K562 (cell line): ENCODE data around the gene KATNB1. TPM values are rescaled to one million over a fixed set of nuclear protein-coding genes. Genes with fewer than 3 reads are reported as not detected.

Experiments used
- ATAC-seq: fragments of 200-7000 bp; cut with Tn5 transposase; 3 replicates; pipeline ENCODE4 v1.9.1; 2020; ENCODE audit warnings: moderate library complexity
- BruUV-seq: library from RNA; stranded (reverse); fragments of 400-500 nt; replicated peaks from 2 replicates; lab custom pipeline; 2021; lab: Mats Ljungman, UMichigan
- CTCF ChIA-PET: fragments of 300-600 bp; formaldehyde crosslinking; extraction: SDS; loops from one replicate; lab custom pipeline; 2021; ENCODE audit warnings: low intra/inter-chr PET ratio; lab: Yijun Ruan, JAX
- POLR2A ChIA-PET: fragments of 300-600, 350-650 bp; sonication (Branson Sonifier 250); formaldehyde crosslinking; extraction: SDS; loops from one replicate; lab custom pipeline; 2021; ENCODE audit warnings: antibody characterized with exemption, inconsistent platforms; lab: Yijun Ruan, JAX
- DNase-seq, 4 experiments: peaks; one replicate each; pipeline versions ENCODE4 v3.0.0 to v3.0.0-alpha.2; 2011 to 2018; ENCODE audit warnings: low spot score in 3 of 4, mixed read lengths in 3 of 4; ENCODE audit errors: extremely low read depth in 1 of 4
- FAIRE-seq: peaks from 2 replicates; lab custom pipeline; 2011; peaks lifted over from hg19 to GRCh38; lab: Jason Lieb, UNC
- H2AFZ ChIP-seq: 2 replicates; pipeline ENCODE4 v1.6.0; 2011; ENCODE audit warnings: low read depth, low read length, control low read depth, inconsistent platforms
- H3K27ac ChIP-seq: fragments of 200-600 bp; 3 replicates; pipeline ENCODE4 v1.8.0; 2011; ENCODE audit warnings: low read depth, mild to moderate bottlenecking, control low read depth, inconsistent platforms, low read length, moderate library complexity, mixed read lengths; ENCODE audit errors: extremely low read depth
- H3K27me3 ChIP-seq, 2 experiments: fragments of 300-600 bp in 1 of 2; 2 replicates in 1 of 2; 3 replicates in 1 of 2; pipeline versions ENCODE4 v1.6.0 to v1.8.0; 2011; ENCODE audit warnings: inconsistent platforms in 2 of 2, low read length in 2 of 2, mild to moderate bottlenecking in 1 of 2, mixed read lengths in 1 of 2, moderate library complexity in 1 of 2; ENCODE audit not compliant: control insufficient read depth in 2 of 2, insufficient read depth in 2 of 2
- H3K36me3 ChIP-seq: fragments of 300-600 bp; 3 replicates; pipeline ENCODE4 v1.8.0; 2011; ENCODE audit warnings: mild to moderate bottlenecking, low read length, inconsistent platforms; ENCODE audit not compliant: control insufficient read depth, insufficient read depth
- H3K4me1 ChIP-seq, 2 experiments: fragments of 200-600 bp in 1 of 2; replicated peaks in 1 of 2; 2 replicates in 1 of 2; 3 replicates in 1 of 2; pipeline versions ENCODE4 v1.5.1 to v1.8.0; 2011; ENCODE audit warnings: inconsistent platforms in 2 of 2, low read length in 2 of 2, mild to moderate bottlenecking in 1 of 2, mixed read lengths in 1 of 2, moderate library complexity in 1 of 2; ENCODE audit not compliant: control insufficient read depth in 2 of 2, insufficient read depth in 2 of 2
- H3K4me2 ChIP-seq: 2 replicates; pipeline ENCODE4 v1.6.1; 2011; ENCODE audit warnings: low read length, control low read depth, inconsistent platforms, mixed read lengths; ENCODE audit not compliant: insufficient read depth
- H3K4me3 ChIP-seq: fragments of 200-600 bp; sonication (generic), shearing (Covaris generic); 2 replicates; pipeline ENCODE4 v1.5.1; 2016; ENCODE audit warnings: control low read depth, inconsistent platforms
- H3K79me2 ChIP-seq: fragments of 200-600 bp; 3 replicates; pipeline ENCODE4 v1.8.0; 2011; ENCODE audit warnings: low read length, inconsistent platforms; ENCODE audit not compliant: control insufficient read depth, insufficient read depth
- H3K9ac ChIP-seq, 2 experiments: 2 replicates each; pipeline versions ENCODE4 v1.6.0 to v1.6.1; 2011; ENCODE audit warnings: low read depth in 2 of 2, low read length in 2 of 2, control low read depth in 1 of 2, inconsistent platforms in 1 of 2, mild to moderate bottlenecking in 1 of 2, mixed read lengths in 1 of 2; ENCODE audit not compliant: insufficient read depth in 1 of 2
- H3K9me1 ChIP-seq: one replicate; pipeline ENCODE4 v1.6.0; 2011; ENCODE audit warnings: inconsistent platforms, mild to moderate bottlenecking, low read length, moderate library complexity; ENCODE audit not compliant: control insufficient read depth, insufficient read depth
- H3K9me3 ChIP-seq: replicated peaks from 2 replicates; pipeline ENCODE4 v1.5.1; 2011; ENCODE audit warnings: low read depth, low read length, inconsistent platforms; ENCODE audit not compliant: control insufficient read depth, insufficient read depth
- H4K20me1 ChIP-seq: replicated peaks from 2 replicates; pipeline ENCODE4 v1.6.1; 2011; ENCODE audit warnings: low read length, inconsistent platforms, mixed read lengths; ENCODE audit not compliant: control insufficient read depth, insufficient read depth
- NCOA1 ChIP-seq: fragments of 450-650 bp; IDR thresholded peaks from 2 replicates; pipeline ENCODE4 v1.6.1; 2016; ENCODE audit warnings: low read depth
- POLR2G ChIP-seq: fragments of 200-400 bp; formaldehyde crosslinking; IDR thresholded peaks from 2 replicates; pipeline ENCODE4 v1.6.1; 2017; ENCODE audit warnings: low read depth, mild to moderate bottlenecking, antibody characterized with exemption, low read length, moderate library complexity
- whole genome bisulfite sequencing: fragments of 100-300 bp; shearing (Covaris generic); methylation state at CpG from one replicate; pipeline ENCODE4 v1.1.6; 2016; ENCODE audit warnings: low coverage, mixed read lengths; ENCODE audit not compliant: insufficient coverage; ENCODE audit errors: missing lambda C conversion rate; 5-methylcytosine and 5-hydroxymethylcytosine counted together
- in situ Hi-C: fragments of 300-500 bp; cut with MboI; formaldehyde crosslinking; loops from 4 replicates; pipeline ENCODE4 v1.15.0; 2018; ENCODE audit warnings: inconsistent platforms, mixed read lengths
- intact Hi-C: fragments of 100-400 bp; cut with micrococcal nuclease; formaldehyde crosslinking; loops from 2 replicates; pipeline ENCODE4 v1.14.2; 2022
- polyA plus RNA-seq, 8 experiments: library from polyadenylated mRNA; depleted of rRNA in 4 of 8; stranded (reverse) in 5 of 8; unstranded in 3 of 8; fragments of >200 nt; fragmentation: Nextera tagmentation in 2 of 8; fragmentation: Illumina TruSeq in 1 of 8; extraction: Ambion mirVana in 2 of 8; extraction: Trizol in 1 of 8; gene quantifications; 2 replicates each; pipeline versions ENCODE4 v1.2.1 to v1.2.3, GENCODE V29; 2011 to 2014; ENCODE audit warnings: inconsistent platforms in 1 of 8, missing spikeins in 1 of 8
- total RNA-seq, 7 experiments: library from RNA; depleted of rRNA in 6 of 7; stranded (reverse); fragments of >200 nt in 6 of 7; fragmentation: Illumina TruSeq in 2 of 7; extraction: Trizol in 2 of 7; gene quantifications; 2 replicates each; pipeline versions ENCODE4 v1.2.1 to v1.2.3, GENCODE V29; 2011 to 2021; ENCODE audit warnings: low replicate concordance in 1 of 7
- TF ChIP-seq, protein P1 (sequence below), 2 experiments: fragments of 450-650 bp in 1 of 2; sonication (generic) in 1 of 2; formaldehyde crosslinking in 1 of 2; IDR thresholded peaks in 1 of 2; conservative IDR thresholded peaks in 1 of 2; 2 replicates each; pipeline versions ENCODE4 v1.6.1 to v1.8.1; 2016 to 2023; ENCODE audit warnings: mild to moderate bottlenecking in 2 of 2, moderate library complexity in 2 of 2, inconsistent platforms in 1 of 2, missing genetic modification reagents in 1 of 2

KATNB1 gene
- total and polyA plus RNA-seq, 9 of the 15 experiments (the other 6 are each of a cell fraction or from before 2014, with no cell fraction given) = 1.2 to 52.6 (median 21.9) TPM

DNA sequence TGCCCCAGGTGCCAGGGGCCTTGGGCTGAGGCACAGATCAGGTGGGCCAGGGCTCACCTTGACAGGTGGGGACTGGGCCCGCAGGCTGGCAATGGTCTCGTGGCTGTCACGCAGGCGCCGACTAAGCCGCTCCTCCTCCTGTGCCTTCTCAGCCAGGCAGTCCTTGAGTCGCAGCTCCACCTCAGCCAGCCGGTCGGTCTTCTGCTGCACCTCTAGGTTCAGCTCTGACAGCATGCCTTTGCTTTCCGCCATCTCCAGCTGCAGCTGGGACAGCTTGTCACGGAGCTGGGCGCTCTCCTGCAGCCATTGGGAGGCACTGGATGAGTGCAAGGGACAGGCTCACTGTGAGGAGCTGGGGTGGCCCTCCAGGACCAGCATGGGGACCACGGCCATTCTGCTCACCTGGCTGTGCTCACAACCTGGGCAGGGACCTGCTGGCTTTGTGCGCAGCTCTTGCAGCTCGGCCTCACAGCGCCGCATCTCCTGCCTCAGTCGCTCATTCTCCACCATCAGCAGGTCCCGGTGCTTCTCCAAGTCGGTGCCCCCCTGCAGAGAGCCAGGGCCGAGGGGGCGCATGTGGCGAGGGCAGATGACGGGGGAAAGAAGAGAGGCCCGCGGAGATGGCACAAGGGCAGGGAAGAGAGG is 35.7 kb downstream of the KATNB1 start:
- Histone ChIP-seq H3K27ac (no peak overlapping the region), H3K4me2 (no peak overlapping the region), H3K4me1 (peaks cover 0 to 7% of the 10 kb centered on the region in 2 experiments; a peak in 2 of 5 replicates), H3K27me3 (no peaks in the 10 kb centered on the region), H2AFZ (no peak overlapping the region), H3K79me2 (no peaks in the 10 kb centered on the region), H3K9me1 (no peaks in the 10 kb centered on the region), H4K20me1 (no peaks in the 10 kb centered on the region), H3K4me3 (no peak overlapping the region), H3K36me3 (peaks cover 71% of the 10 kb centered on the region), H3K9ac (no peak overlapping the region), H3K9me3 (no peaks in the 10 kb centered on the region)
- ATAC-seq = no peak
- no peak for DNase-seq
- no TSS peak for BruUV-seq
- no peak for FAIRE-seq
- intact Hi-C loops (no loop called here), in situ Hi-C loops (no loop called here)
- POLR2A ChIA-PET = interaction anchor here (0.8 kb wide), 1 partner anchor 13 kb away, joined by 5 read pairs; no protein-coding TSS in a partner anchor
- CTCF ChIA-PET = no interaction called here
- WGBS = 91% methylated on average over 26 of the region's 26 CpGs
- TF ChIP-seq NCOA1 (no peak), POLR2G (peak; percentile 44)

DNA sequence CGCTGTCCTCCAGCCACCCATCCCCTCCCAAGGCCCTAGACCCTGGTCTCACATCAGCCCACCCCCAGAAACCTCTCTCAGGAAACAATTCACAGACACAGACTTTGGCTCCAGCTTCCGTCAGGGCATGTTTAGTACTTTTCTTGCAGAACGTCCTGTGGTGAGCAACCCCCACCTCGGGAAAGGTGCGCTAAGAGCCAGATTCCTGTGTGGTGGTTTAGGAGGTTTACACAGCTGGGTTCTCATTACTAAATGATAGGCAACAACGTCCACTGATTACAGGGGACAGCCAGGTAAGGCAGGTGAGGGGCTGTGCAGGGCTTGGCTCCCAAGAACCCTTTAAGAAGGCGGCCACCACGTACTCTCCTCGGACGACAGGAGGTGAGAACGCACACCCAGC is 37.4 kb downstream of the KATNB1 start:
- 71% methylated on average over 10 of the region's 11 CpGs for WGBS
- in situ Hi-C loops = no loop called here
- ATAC-seq = no peak
- H3K9me1 ChIP-seq = no peaks in the 10 kb centered on the region
- no peaks in the 10 kb centered on the region for H3K79me2 ChIP-seq
- TF ChIP-seq, protein P1, sequence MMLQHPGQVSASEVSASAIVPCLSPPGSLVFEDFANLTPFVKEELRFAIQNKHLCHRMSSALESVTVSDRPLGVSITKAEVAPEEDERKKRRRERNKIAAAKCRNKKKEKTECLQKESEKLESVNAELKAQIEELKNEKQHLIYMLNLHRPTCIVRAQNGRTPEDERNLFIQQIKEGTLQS (IDR thresholded peaks at IDR 0.05) = no peak
- TF ChIP-seq, protein P1 (CRISPR knock-in tag; conservative IDR thresholded peaks at IDR 0.05) = no peak
- TF ChIP-seq, all 486 proteins: peak for 0
- H4K20me1 ChIP-seq = no peaks in the 10 kb centered on the region
- no peaks in the 10 kb centered on the region for H3K9me3 ChIP-seq
- peaks cover 65% of the 10 kb centered on the region; the same call in 2 of the 3 replicates for H3K36me3 ChIP-seq
- DNase-seq = no peak
- peaks cover 0 to 3% of the 10 kb centered on the region in 2 experiments; a peak in 1 of 5 replicates for H3K4me1 ChIP-seq
- H3K4me2 ChIP-seq = no peak overlapping the region
- intact Hi-C loops = no loop called here
- ChIA-PET POLR2A (no interaction called here), CTCF (no interaction called here)
- H3K4me3 ChIP-seq = no peak overlapping the region
- BruUV-seq = no TSS peak
- FAIRE-seq = no peak
- no peak overlapping the region; a peak in 1 of 4 replicates for H3K9ac ChIP-seq
- H3K27ac ChIP-seq = no peak overlapping the region
- H2AFZ ChIP-seq = no peak overlapping the region
- no peaks in the 10 kb centered on the region for H3K27me3 ChIP-seq
